KMS-11 (cell line): ENCODE results near the gene ZBTB43.
A peak's percentile ranks its signal among the peaks of the same experiment; 100 is the strongest.

Source experiments
- H2AFZ ChIP-seq: fragments of 200-600 bp; sonication (generic); 2 replicates; pipeline ENCODE4 v1.6.1; 2016; ENCODE audit warnings: antibody characterized with exemption, mixed run types, low read depth
- H3K27ac ChIP-seq: fragments of 200-600 bp; sonication (generic); 2 replicates; pipeline ENCODE4 v1.6.1; 2016; ENCODE audit warnings: mild to moderate bottlenecking, mixed run types
- H3K27me3 ChIP-seq: fragments of 200-600 bp; sonication (generic); 2 replicates; pipeline ENCODE4 v1.6.1; 2017; ENCODE audit warnings: mild to moderate bottlenecking, low read depth, mixed run types, moderate library complexity; ENCODE audit not compliant: insufficient read depth
- H3K36me3 ChIP-seq: fragments of 200-600 bp; sonication (generic); 2 replicates; pipeline ENCODE4 v1.6.1; 2017; ENCODE audit warnings: mild to moderate bottlenecking, mixed run types; ENCODE audit not compliant: insufficient read depth
- H3K4me1 ChIP-seq: fragments of 200-600 bp; sonication (generic); 2 replicates; pipeline ENCODE4 v1.6.1; 2016; ENCODE audit warnings: mild to moderate bottlenecking, low read depth, mixed run types; ENCODE audit not compliant: poor library complexity, severe bottlenecking
- H3K4me2 ChIP-seq: fragments of 200-600 bp; sonication (generic); 2 replicates; pipeline ENCODE4 v1.7.0; 2016; ENCODE audit warnings: mild to moderate bottlenecking, mixed run types
- H3K4me3 ChIP-seq: fragments of 200-600 bp; sonication (generic); IDR thresholded peaks from 2 replicates; pipeline ENCODE4 v1.6.1; 2017; ENCODE audit warnings: low read depth, low read length, mixed read lengths; ENCODE audit not compliant: insufficient read depth
- H3K79me2 ChIP-seq: fragments of 200-600 bp; sonication (generic); 2 replicates; pipeline ENCODE4 v1.6.1; 2016; ENCODE audit warnings: low read depth, mixed run types; ENCODE audit not compliant: insufficient read depth
- H3K9ac ChIP-seq: fragments of 200-600 bp; sonication (generic); 2 replicates; pipeline ENCODE4 v1.6.1; 2016; ENCODE audit warnings: mild to moderate bottlenecking, mixed run types
- H4K20me1 ChIP-seq: fragments of 200-600 bp; sonication (generic); 2 replicates; pipeline ENCODE4 v1.6.1; 2016; ENCODE audit warnings: mild to moderate bottlenecking, mixed run types; ENCODE audit not compliant: insufficient read depth
- CTCF ChIP-seq: fragments of 200-600 bp; sonication (generic); conservative IDR thresholded peaks from 2 replicates; pipeline ENCODE4 v1.6.1; 2017; ENCODE audit warnings: low read depth, mild to moderate bottlenecking, antibody characterized with exemption, low read length, moderate library complexity, mixed read lengths

The ZBTB43 gene

GRCh38 chr9:126860757-126861466 lies 56.1 kb downstream of the ZBTB43 start:
- Histone ChIP-seq H3K4me3 (no peak overlapping the region), H3K36me3 (no peaks in the 10 kb centered on the region), H3K9ac (peak overlapping the region; percentile 19; the same call in 1 of the 2 replicates), H3K27ac (no peak overlapping the region), H3K27me3 (no peaks in the 10 kb centered on the region; the same call in 1 of the 2 replicates), H3K79me2 (0 out of 2 replicates have a peak, but pooled peaks cover 9% of the 10 kb centered on the region), H3K4me1 (peaks cover 16% of the 10 kb centered on the region), H2AFZ (no peak overlapping the region), H4K20me1 (no peaks in the 10 kb centered on the region), H3K4me2 (peak overlapping the region; percentile 74)
- no peak for TF ChIP-seq CTCF

- H3K36me3 ChIP-seq = no peaks in the 10 kb centered on the region
- H2AFZ ChIP-seq = no peak overlapping the region
- no peak overlapping the region for H3K4me3 ChIP-seq
- 0 out of 2 replicates have a peak, but pooled peaks cover 9% of the 10 kb centered on the region for H3K79me2 ChIP-seq
- no peak overlapping the region for H3K9ac ChIP-seq
- peaks cover 16% of the 10 kb centered on the region for H3K4me1 ChIP-seq
- H3K4me2 ChIP-seq = peak overlapping the region; percentile 74; the same call in 1 of the 2 replicates
- no peaks in the 10 kb centered on the region for H3K27me3 ChIP-seq
- H4K20me1 ChIP-seq = no peaks in the 10 kb centered on the region
- TF ChIP-seq CTCF = no peak
- no peak overlapping the region for H3K27ac ChIP-seq
These were observed 56.9 kb downstream of the ZBTB43 start for GRCh38 chr9:126861707-126862103.

GRCh38 chr9:126862104-126862761 lies 57.4 kb downstream of the ZBTB43 start:
- H2AFZ ChIP-seq = no peak overlapping the region
- H3K27ac ChIP-seq = no peak overlapping the region
- peaks cover 16% of the 10 kb centered on the region for H3K4me1 ChIP-seq
- H3K27me3 ChIP-seq = no peaks in the 10 kb centered on the region
- no peak for TF ChIP-seq CTCF
- H3K4me2 ChIP-seq = no peak overlapping the region; the same call in 1 of the 2 replicates
- H3K79me2 ChIP-seq = 0 out of 2 replicates have a peak, but pooled peaks cover 9% of the 10 kb centered on the region
- H4K20me1 ChIP-seq = no peaks in the 10 kb centered on the region
- no peak overlapping the region for H3K4me3 ChIP-seq
- H3K9ac ChIP-seq = no peak overlapping the region
- no peaks in the 10 kb centered on the region for H3K36me3 ChIP-seq

- Histone ChIP-seq H3K27me3 (no peaks in the 10 kb centered on the region), H3K36me3 (no peaks in the 10 kb centered on the region), H3K4me2 (no peak overlapping the region), H3K4me3 (no peak overlapping the region), H3K27ac (no peak overlapping the region), H3K79me2 (0 out of 2 replicates have a peak, but pooled peaks cover 9% of the 10 kb centered on the region), H4K20me1 (no peaks in the 10 kb centered on the region), H2AFZ (no peak overlapping the region), H3K4me1 (peaks cover 11% of the 10 kb centered on the region), H3K9ac (no peak overlapping the region)
- TF ChIP-seq CTCF = no peak
These were observed 59.9 kb downstream of the ZBTB43 start for GRCh38 chr9:126864771-126865170.
